Activated CD4-positive, alpha-beta T cell treated with anti-CD3 and anti-CD28 coated beads, Interleukin-2, amount 50 U/mL, for 48 hours (primary cell): ENCODE measurements around the gene AAMP.
"Not testable (repeated sequence)": the region's sequence is repeated elsewhere in the genome, so short reads cannot be mapped to it uniquely, and the experiment has no call there.

Experiments
- DNase-seq, 2 experiments: peaks; one replicate each; pipeline ENCODE4 v3.0.0-alpha.2; 2020

The AAMP gene

GRCh38 chr2:218273908-218274249, 3.9 kb upstream of the AAMP start:
- no peak for DNase-seq

GRCh38 chr2:218273214-218273907, 3.4 kb upstream of the AAMP start:
- DNase-seq: not testable (repeated sequence)

- DNase-seq: peak; percentile 78 to 85
Observed at GRCh38 chr2:218272531-218273212, 2.7 kb upstream of the AAMP start.

- no peak for DNase-seq
Observed at GRCh38 chr2:218271865-218272530, 2.1 kb upstream of the AAMP start.

- DNase-seq: no peak
Observed at GRCh38 chr2:218271487-218271797, 1.5 kb upstream of the AAMP start.

- DNase-seq: peak in 1 of 2 experiments; percentile 24
Observed at GRCh38 chr2:218270721-218271486, 967 bp upstream of the AAMP start.

- DNase-seq: no peak
Observed at GRCh38 chr2:218267259-218267658, 2.7 kb downstream of the AAMP start.

GRCh38 chr2:218266316-218266979, 3.5 kb downstream of the AAMP start:
- no peak for DNase-seq

GRCh38 chr2:218265626-218266025, 4.3 kb downstream of the AAMP start:
- no peak for DNase-seq

GRCh38 chr2:218264773-218265561, 5.0 kb downstream of the AAMP start:
- DNase-seq: no peak

- no peak for DNase-seq
Observed at GRCh38 chr2:218263817-218264641, 5.9 kb downstream of the AAMP start.

GRCh38 chr2:218262631-218263586, 7.0 kb downstream of the AAMP start:
- DNase-seq: no peak

- no peak for DNase-seq
Observed at GRCh38 chr2:218262237-218262600, 7.7 kb downstream of the AAMP start.

GRCh38 chr2:218261423-218262236, 8.3 kb downstream of the AAMP start:
- no peak for DNase-seq

GRCh38 chr2:218260742-218261422, 9.1 kb downstream of the AAMP start, which contains the start of gene GPBAR1:
TSS of gene GPBAR1 (plus strand) at chr2:218261015. CDS start at chr2:218262725, 1,710 bp downstream.
- DNase-seq: no peak

- DNase-seq: no peak
Observed at GRCh38 chr2:218260166-218260565, 9.8 kb downstream of the AAMP start.

- DNase-seq: no peak
Observed at GRCh38 chr2:218259099-218259961, 10.6 kb downstream of the AAMP start.
